ENCODE measurements around the gene ENPP3.
"Not testable (repeated sequence)": the region's sequence is repeated elsewhere in the genome, so short reads cannot be mapped to it uniquely, and the experiment has no call there.

The ENPP3 gene

GRCh38 chr6:131688286-131688685 lies 51.2 kb downstream of the ENPP3 start:
- no peak for DNase-seq

GRCh38 chr6:131692031-131692430 lies 54.9 kb downstream of the ENPP3 start:
- DNase-seq = no peak

- no peak for DNase-seq
Observed at GRCh38 chr6:131692589-131692988, 55.5 kb downstream of the ENPP3 start.

- DNase-seq = no peak
Observed at GRCh38 chr6:131693384-131693783, 56.3 kb downstream of the ENPP3 start.

- DNase-seq = no peak
Observed at GRCh38 chr6:131694832-131695426, 57.8 kb downstream of the ENPP3 start.

GRCh38 chr6:131696956-131697355 lies 59.9 kb downstream of the ENPP3 start:
- DNase-seq = no peak

- DNase-seq = not testable (repeated sequence)
Observed at GRCh38 chr6:131700851-131701250, 63.7 kb downstream of the ENPP3 start.

- not testable (repeated sequence) for DNase-seq
Observed at GRCh38 chr6:131703905-131704304, 66.8 kb downstream of the ENPP3 start.

GRCh38 chr6:131710917-131711316 lies 73.8 kb downstream of the ENPP3 start, which contains the start of gene CTAGE9:
Gene CTAGE9, minus strand, starts transcription at chr6:131711017. Its CDS starts 0 bp downstream, at chr6:131711017.
- not testable (repeated sequence) for DNase-seq

GRCh38 chr6:131715567-131715966 lies 78.5 kb downstream of the ENPP3 start:
- not testable (repeated sequence) for DNase-seq

- no peak for DNase-seq
Observed at GRCh38 chr6:131717836-131718542, 80.9 kb downstream of the ENPP3 start.

GRCh38 chr6:131721161-131721560 lies 84.1 kb downstream of the ENPP3 start:
- no peak for DNase-seq

GRCh38 chr6:131724114-131724513 lies 87.0 kb downstream of the ENPP3 start:
- DNase-seq = no peak

- no peak for DNase-seq
Observed at GRCh38 chr6:131727467-131727866, 90.4 kb downstream of the ENPP3 start.

GRCh38 chr6:131727868-131728267 lies 90.8 kb downstream of the ENPP3 start:
- DNase-seq = no peak

- DNase-seq = no peak
Observed at GRCh38 chr6:131728296-131728939, 91.3 kb downstream of the ENPP3 start.

- DNase-seq = no peak
Observed at GRCh38 chr6:131729550-131729949, 92.4 kb downstream of the ENPP3 start.

- DNase-seq = no peak
Observed at GRCh38 chr6:131730264-131730663, 93.2 kb downstream of the ENPP3 start.

- no peak for DNase-seq
Observed at GRCh38 chr6:131731224-131731623, 94.1 kb downstream of the ENPP3 start.

- no peak for DNase-seq
Observed at GRCh38 chr6:131733376-131734016, 96.4 kb downstream of the ENPP3 start.

- no peak for DNase-seq
Observed at GRCh38 chr6:131736003-131736596, 99.0 kb downstream of the ENPP3 start.

- no peak for DNase-seq
Observed at GRCh38 chr6:131736811-131737210, 99.7 kb downstream of the ENPP3 start.

- DNase-seq = no peak
Observed at GRCh38 chr6:131739136-131739535, 102.0 kb downstream of the ENPP3 start.
